SK-N-SH (cell line): Measurements from ENCODE around the gene ZNF467.

Experiments
- CTCF ChIP-seq: fragments of 200-600 bp; sonication (generic); IDR thresholded peaks from 2 replicates; pipeline ENCODE4 v1.6.1; 2017; ENCODE audit warnings: antibody characterized with exemption, mild to moderate bottlenecking, moderate library complexity
- ELF1 ChIP-seq: IDR thresholded peaks from 2 replicates; pipeline ENCODE4 v1.4.0; 2012
- EP300 ChIP-seq, 2 experiments: IDR thresholded peaks; 2 replicates each; pipeline versions ENCODE4 v1.4.0 to v1.6.1; 2012; ENCODE audit warnings: borderline replicate concordance in 1 of 2, low read depth in 1 of 2, low read length in 1 of 2
- GABPA ChIP-seq: IDR thresholded peaks from 2 replicates; pipeline ENCODE4 v1.4.0; 2012; ENCODE audit warnings: low read depth, mild to moderate bottlenecking
- IRF3 ChIP-seq: fragments of 150-350 bp; IDR thresholded peaks from 2 replicates; pipeline ENCODE4 v1.6.1; 2016; ENCODE audit warnings: mild to moderate bottlenecking, low read depth, low read length
- POLR2AphosphoS5 ChIP-seq: IDR thresholded peaks from 2 replicates; pipeline ENCODE4 v1.6.1; 2012; ENCODE audit warnings: low read depth, low read length
- REST ChIP-seq: IDR thresholded peaks from 2 replicates; pipeline ENCODE4 v1.6.1; 2012; ENCODE audit warnings: mild to moderate bottlenecking, low read depth, low read length, moderate library complexity
- SMC3 ChIP-seq: IDR thresholded peaks from 2 replicates; pipeline ENCODE4 v1.6.1; 2012; ENCODE audit warnings: low read depth, low read length, improper control_type of control experiment
- TAF1 ChIP-seq: IDR thresholded peaks from 2 replicates; pipeline ENCODE4 v1.6.1; 2012; ENCODE audit warnings: low read depth, mild to moderate bottlenecking, low read length, moderate library complexity, borderline replicate concordance
- YY1 ChIP-seq: IDR thresholded peaks from 2 replicates; pipeline ENCODE4 v1.4.0; 2012; ENCODE audit warnings: low read depth, mild to moderate bottlenecking
- ZBTB33 ChIP-seq: IDR thresholded peaks from 2 replicates; pipeline ENCODE4 v1.4.0; 2012; ENCODE audit warnings: low read depth, borderline replicate concordance

- no peak for TF ChIP-seq IRF3
- no peak for TF ChIP-seq CTCF
- TF ChIP-seq ELF1, result no peak
- TF ChIP-seq ZBTB33, result no peak
- no peak for TF ChIP-seq GABPA
- no peak for TF ChIP-seq EP300 (IDR thresholded peaks at IDR 0.05; ENCODE audit: borderline replicate concordance in 1 of 2, low read depth in 1 of 2, low read length in 1 of 2)
- no peak for TF ChIP-seq REST
- TF ChIP-seq POLR2AphosphoS5, result no peak
- TF ChIP-seq SMC3, result no peak
- TF ChIP-seq TAF1, result no peak
- no peak for TF ChIP-seq YY1
Observed at GRCh38 chr7:149813254-149814035, 40.1 kb upstream of the ZNF467 start.
